ENCODE data around the gene ASZ1. TPM values are rescaled to one million over a fixed set of nuclear protein-coding genes. Genes with fewer than 3 reads are reported as not detected.

The ASZ1 gene
- total RNA-seq, 1 experiment from 2014 or later, result not detected

DNA sequence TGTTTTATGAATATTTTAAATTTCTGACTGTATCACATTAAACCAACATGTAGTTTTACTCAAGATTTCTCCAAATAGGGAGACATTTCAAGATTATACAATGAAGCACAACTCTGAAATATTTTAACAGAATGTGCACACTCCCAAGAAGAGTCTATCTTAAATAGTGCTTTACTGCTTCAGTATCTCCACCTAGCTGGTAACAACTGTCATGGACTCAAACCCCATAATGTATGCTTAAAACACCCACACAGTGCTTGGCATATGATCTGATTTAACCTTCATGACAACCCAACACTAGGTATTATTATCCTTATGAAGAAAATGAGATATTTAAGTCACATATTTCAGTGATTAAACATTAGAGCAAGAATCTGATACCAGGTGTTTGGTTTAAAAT lies 45.9 kb downstream of the ASZ1 start:
- H3K27me3 Mint-ChIP-seq (ENCODE audit: low read depth), result no peaks in the 10 kb centered on the region; the same call in 1 of the 2 replicates
- Histone ChIP-seq H2BK5ac (ENCODE audit: insufficient read length, low read length) (no peak overlapping the region), H3K9ac (ENCODE audit: extremely low read depth, insufficient read length, low read length) (no peak overlapping the region), H3K14ac (ENCODE audit: insufficient read depth, low read length) (no peak overlapping the region), H4K5ac (ENCODE audit: insufficient read length, low read depth, low read length) (no peak overlapping the region), H2BK15ac (ENCODE audit: low read depth, low read length) (no peak overlapping the region), H3K18ac (ENCODE audit: insufficient read length, low read depth, low read length) (no peak overlapping the region), H3K4me2 (ENCODE audit: insufficient read depth, insufficient read length, low read length) (no peak overlapping the region), H2BK20ac (ENCODE audit: low read depth, low read length, poor library complexity, severe bottlenecking) (no peak overlapping the region), H2AFZ (ENCODE audit: low read length) (no peak overlapping the region), H3T11ph (ENCODE audit: low read length) (no peak overlapping the region), H4K91ac (ENCODE audit: insufficient read length, low read depth, low read length) (no peak overlapping the region), H2AK5ac (ENCODE audit: insufficient read length, low read length) (no peak overlapping the region), H2BK12ac (ENCODE audit: insufficient read length, low read depth, low read length) (no peak overlapping the region), H3K79me1 (ENCODE audit: insufficient read depth, low read depth, low read length, poor library complexity, severe bottlenecking) (no peaks in the 10 kb centered on the region), H3K27ac (ENCODE audit: insufficient read length, low read depth, low read length) (no peak overlapping the region), H3K56ac (ENCODE audit: insufficient read length, low read depth, low read length) (no peak overlapping the region), H3K27me3 (ENCODE audit: insufficient read depth, low read length) (no peaks in the 10 kb centered on the region), H3K79me2 (ENCODE audit: insufficient read depth, low read length) (no peaks in the 10 kb centered on the region), H3K4ac (ENCODE audit: low read depth, low read length) (no peak overlapping the region), H2BK120ac (ENCODE audit: low read depth, low read length, poor library complexity, severe bottlenecking) (no peak overlapping the region), H3K4me1 (ENCODE audit: insufficient read depth, low read length) (no peaks in the 10 kb centered on the region), H3K23ac (ENCODE audit: insufficient read length, low read depth, low read length) (no peak overlapping the region), H3K23me2 (ENCODE audit: insufficient read length, low read depth, low read length, poor library complexity, severe bottlenecking) (no peaks in the 10 kb centered on the region), H4K8ac (replicated peaks; ENCODE audit: insufficient read length, low read depth, low read length) (no peak overlapping the region), H4K20me1 (ENCODE audit: control insufficient read depth, insufficient read depth, insufficient read length) (no peaks in the 10 kb centered on the region), H3K9me3 (ENCODE audit: control insufficient read depth, low read depth, low read length) (no peaks in the 10 kb centered on the region)
- no peak overlapping the region for H3K4me3 Mint-ChIP-seq
- DNase-seq, result no peak
- no peak overlapping the region for H3K27ac Mint-ChIP-seq
- TF ChIP-seq, protein P1, sequence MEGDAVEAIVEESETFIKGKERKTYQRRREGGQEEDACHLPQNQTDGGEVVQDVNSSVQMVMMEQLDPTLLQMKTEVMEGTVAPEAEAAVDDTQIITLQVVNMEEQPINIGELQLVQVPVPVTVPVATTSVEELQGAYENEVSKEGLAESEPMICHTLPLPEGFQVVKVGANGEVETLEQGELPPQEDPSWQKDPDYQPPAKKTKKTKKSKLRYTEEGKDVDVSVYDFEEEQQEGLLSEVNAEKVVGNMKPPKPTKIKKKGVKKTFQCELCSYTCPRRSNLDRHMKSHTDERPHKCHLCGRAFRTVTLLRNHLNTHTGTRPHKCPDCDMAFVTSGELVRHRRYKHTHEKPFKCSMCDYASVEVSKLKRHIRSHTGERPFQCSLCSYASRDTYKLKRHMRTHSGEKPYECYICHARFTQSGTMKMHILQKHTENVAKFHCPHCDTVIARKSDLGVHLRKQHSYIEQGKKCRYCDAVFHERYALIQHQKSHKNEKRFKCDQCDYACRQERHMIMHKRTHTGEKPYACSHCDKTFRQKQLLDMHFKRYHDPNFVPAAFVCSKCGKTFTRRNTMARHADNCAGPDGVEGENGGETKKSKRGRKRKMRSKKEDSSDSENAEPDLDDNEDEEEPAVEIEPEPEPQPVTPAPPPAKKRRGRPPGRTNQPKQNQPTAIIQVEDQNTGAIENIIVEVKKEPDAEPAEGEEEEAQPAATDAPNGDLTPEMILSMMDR (conservative IDR thresholded peaks at IDR 0.05), result no peak; the same call in 2 of the 3 replicates
- H3K9me3 Mint-ChIP-seq, result no peaks in the 10 kb centered on the region
- no peaks in the 10 kb centered on the region for H3K4me1 Mint-ChIP-seq
- no peaks in the 10 kb centered on the region for H3K36me3 Mint-ChIP-seq (ENCODE audit: insufficient read depth in 1 of 3, low read depth in 3 of 3)
